HuH-7 (cell line): ENCODE results near the gene SGPP1.
"Not testable (repeated sequence)": the region's sequence is repeated elsewhere in the genome, so short reads cannot be mapped to it uniquely, and the experiment has no call there.

ENCODE experiments used
- DNase-seq: peaks from one replicate; pipeline ENCODE4 v3.0.0; 2011; ENCODE audit warnings: low spot score

Gene SGPP1

GRCh38 chr14:63726499-63726898, 1.4 kb downstream of the SGPP1 start:
- DNase-seq = peak; percentile 32

DNA sequence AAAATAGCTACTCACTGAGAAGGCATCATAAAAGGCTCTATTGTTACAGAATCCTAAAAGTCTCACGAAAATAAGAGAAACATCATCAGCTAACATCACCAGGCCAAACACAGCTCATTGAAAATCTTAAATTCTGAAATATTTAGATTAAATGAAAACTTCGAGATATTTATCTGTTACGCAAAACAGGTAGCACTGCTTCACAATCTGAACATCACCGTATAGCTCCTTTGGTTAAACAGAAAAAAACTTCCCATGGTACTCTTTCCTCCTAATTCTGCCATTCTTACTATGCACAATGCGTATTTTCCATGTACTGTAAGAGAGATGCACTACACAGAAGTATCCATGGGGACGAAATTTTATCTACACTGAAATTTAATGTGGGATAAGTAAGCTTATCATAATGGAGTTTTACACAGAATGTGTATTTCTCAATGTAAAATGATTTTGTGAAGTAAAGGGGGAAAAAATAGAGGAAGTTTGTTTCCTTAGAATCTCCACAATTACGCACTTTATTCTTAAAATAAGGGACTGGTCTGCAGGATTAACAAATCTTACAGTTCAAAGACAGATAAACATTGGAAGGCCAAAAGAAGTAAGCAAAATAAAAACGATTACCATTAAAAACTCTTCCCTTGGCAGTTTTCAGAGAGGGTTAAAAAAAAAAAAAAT, 1.9 kb downstream of the SGPP1 start:
- DNase-seq = no peak

GRCh38 chr14:63717702-63718101, 10.2 kb downstream of the SGPP1 start:
- DNase-seq = no peak

- no peak for DNase-seq
These were observed 12.5 kb downstream of the SGPP1 start for GRCh38 chr14:63715360-63715759.

DNA sequence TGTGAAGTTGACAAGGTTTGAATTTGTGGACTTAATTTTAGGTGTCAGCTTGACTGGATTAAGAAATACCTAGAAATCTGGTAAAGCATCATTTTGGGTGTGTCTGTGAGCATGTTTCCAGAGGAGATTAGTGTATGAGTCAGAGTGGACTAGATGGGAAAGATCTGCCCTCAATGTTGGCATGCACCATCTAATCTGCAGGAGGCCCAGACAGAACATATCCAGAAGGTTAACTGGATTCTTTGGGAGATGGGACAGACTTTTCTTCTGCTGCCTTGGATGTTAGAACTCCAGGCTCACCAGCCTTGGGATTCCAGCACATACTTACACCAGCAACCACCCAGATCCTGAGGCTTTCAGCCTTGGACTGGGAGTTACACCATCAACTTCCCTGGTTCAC, 14.1 kb downstream of the SGPP1 start:
- no peak for DNase-seq

DNA sequence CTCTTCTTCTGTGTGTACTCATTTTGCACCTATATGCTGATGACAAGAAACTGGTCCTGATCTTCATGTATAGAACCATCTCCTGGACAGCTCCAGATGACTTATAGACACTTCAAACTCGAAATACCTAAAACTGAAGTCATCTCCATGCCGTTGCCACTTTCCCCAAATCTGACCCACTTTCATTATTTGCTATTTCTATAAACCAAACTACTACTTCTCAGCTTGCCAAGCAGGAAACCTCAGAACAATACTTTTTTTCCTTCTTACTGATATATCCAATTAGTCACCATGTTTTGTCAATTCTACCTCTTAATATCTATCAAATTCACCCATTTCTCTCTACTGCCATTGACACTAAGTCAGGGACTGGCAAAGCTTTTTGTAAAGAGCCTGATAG, 14.8 kb downstream of the SGPP1 start:
- no peak for DNase-seq

- no peak for DNase-seq
These were observed 15.7 kb downstream of the SGPP1 start for GRCh38 chr14:63712123-63712522.

DNA sequence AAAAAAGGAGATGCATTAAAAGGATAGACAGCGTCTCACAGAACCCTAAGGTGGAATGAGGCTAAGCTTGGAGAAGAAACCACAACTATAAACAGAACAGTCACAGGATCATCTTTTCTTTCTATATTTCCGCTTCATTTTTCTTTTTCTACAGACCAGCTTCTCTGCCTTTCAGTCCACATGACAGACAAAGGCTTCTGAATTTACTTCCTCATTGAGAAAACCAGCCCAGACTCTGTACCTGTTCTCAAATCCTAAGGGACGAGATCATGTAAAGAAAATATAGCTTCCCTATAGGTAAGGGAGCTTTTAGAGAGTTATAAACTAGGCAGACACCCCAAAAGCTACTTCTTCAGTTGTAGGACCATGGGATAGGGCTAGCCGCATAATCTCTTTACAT, 17.4 kb downstream of the SGPP1 start:
- no peak for DNase-seq

DNA sequence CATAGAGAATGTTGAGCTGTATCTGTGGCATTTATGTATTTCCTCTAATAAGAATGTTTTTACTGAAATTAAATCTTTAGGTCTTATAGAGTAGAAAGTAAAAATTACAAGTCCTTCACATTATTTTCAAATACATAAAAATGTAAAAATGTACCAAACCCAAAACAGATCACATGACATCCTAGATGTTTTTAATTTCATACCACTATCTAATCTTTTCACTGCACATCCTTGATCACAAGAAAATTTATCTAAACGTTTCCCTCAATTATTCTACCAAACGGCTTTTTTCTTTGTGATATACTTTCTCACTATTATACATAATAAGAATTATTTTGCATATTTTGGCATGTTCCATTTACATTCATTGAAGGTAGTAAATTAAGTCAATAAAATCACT, 18.3 kb downstream of the SGPP1 start:
- no peak for DNase-seq

- DNase-seq = no peak
These were observed 20.6 kb downstream of the SGPP1 start for GRCh38 chr14:63707216-63707615.

- no peak for DNase-seq
These were observed 22.2 kb downstream of the SGPP1 start for GRCh38 chr14:63705561-63706070.

DNA sequence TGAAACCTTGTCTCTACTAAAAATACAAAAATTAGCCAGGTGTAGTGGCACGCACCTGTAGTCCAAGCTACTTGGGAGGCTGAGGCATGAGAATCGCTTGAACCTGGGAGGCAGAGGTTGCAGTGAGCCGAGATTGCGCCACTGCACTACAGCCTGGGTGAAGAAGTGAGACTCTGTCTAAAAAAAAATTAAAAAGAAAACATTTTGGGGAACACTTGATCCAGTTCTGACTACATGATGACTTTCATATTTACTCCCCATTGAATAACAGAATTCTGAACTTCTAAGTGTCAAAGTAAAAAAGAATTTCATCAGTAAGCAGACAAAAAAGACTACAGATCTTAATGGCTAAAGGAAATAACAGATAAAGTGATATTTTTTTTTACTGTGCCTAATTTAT, 25.3 kb downstream of the SGPP1 start:
- DNase-seq = not testable (repeated sequence)

- no peak for DNase-seq
These were observed 26.1 kb downstream of the SGPP1 start for GRCh38 chr14:63701606-63702299.

DNA sequence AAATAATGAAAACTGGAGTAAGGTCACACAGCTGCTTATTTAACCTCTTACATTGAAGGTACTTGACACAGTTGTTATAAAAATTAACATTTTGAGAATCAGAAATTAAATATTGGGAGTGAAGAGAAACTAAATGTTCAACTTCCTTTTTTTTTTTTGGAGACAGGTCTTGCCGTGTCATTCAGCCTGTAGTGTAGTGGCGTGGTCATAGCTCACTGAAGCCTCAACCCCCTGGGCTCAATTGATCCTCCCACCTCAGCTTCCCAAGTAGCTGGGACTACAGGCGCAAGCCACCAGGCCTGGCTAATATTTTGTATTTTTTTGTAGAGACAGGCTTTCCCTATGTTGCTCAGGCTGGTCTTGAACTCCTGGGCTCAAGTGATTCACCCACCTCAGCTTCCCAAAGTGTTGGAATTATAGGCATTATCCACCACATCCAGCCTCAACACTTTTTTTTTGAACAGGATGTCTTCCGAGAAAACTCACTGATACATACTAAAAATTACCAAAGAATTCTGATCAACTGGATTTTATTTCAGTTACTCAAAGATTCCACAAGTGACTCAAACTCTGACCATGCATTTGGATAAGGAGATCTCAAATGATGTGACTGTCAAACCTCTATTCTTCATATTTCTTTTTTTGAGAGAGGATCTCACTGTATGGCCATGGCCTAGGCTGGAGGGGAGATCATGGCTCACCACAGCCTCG, 35.4 kb downstream of the SGPP1 start:
- DNase-seq = no peak

DNA sequence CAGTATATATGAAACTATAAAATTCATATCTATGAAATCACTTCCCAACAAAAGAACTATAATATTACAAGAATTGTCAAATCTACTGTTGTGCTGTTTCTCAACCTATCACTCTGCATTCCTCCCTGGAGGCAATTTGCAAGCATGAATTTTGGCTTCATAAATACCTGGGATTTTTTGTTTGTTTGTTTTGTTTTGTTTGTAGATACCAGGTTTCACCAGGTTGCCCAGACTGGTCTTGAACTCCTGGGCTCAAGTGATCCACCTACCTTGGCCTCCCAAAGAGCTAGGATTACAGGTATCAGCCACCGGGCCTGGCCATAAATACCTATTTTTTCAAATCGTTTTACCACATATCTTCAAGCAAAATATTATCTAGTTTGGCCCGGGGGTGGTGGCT, 38.7 kb downstream of the SGPP1 start:
- DNase-seq = no peak

- DNase-seq = no peak
These were observed 40.9 kb downstream of the SGPP1 start for GRCh38 chr14:63686926-63687325.

DNA sequence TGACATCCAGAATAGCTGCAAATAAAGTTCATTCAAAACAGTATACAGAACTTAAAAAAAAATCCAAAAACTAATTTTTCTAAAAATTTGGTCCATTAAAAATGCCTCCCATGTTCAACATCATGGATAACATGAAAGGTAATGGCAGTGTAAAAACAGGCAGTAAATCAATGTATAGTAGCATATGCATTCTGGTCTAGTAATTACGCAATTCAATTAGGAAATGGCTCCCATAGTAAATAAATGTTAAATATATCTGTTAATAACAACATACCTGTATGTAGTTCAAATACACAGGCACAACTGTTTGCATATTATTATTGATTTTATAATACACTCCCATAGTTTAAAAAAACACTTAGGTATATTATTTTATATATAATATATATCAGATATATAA, 42.5 kb downstream of the SGPP1 start:
- DNase-seq = no peak

DNA sequence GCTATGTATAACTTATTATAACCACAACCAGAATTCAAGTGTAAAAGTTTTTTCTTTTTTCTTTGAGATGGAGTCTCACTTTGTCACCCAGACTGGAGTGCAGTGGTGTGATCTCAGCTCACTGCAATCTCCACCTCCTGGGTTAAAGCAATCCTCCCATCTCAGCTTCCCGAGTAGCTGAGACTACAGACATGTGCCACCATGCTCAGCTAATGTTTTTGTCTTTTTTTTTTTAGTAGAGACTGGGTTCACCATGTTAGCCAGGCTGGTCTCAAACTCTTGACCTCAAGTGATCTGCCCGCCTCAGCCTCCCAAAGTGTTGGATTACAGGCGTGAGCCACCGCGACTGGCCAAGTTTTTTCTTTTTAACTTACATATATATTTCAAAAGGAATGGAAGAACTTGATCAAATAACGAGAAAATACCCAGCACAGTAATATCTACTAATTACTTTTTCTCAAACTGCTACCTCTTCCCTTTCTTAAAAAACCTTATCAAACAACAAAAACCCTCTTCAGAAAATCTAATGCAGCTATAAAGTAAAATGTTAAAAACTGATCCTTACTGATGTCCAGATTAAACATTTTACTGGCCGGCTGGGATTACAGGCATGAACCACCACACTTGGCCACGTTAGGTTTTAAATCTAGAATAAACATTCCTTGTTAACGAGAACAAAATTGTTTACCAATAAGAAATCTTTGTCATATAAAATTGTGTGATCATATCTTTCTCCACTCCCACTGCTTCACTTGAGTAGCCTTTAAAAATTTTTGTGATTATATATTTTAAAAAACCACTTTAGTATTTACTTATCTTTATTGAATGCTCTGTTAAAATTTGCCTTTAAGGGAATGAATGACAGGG, 44.9 kb downstream of the SGPP1 start:
- DNase-seq = no peak

DNA sequence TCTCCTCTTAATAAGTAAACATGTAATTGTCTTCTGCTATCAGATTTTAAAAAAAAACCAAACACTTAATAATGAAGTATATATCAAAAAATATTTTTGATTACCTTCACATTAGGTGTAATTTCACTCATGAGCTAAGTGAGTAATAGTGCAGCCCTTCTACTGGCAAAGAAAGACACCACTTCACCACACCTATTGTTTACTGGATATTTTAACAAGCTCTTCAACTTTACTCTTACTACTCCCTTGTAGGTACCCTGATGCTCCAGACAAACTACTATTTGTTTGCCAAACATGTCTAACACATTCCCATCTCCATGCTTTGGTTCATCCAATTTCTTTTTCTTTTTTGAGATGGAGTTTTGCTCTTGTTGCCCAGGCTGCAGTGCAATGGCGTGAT, 49.3 kb downstream of the SGPP1 start:
- no peak for DNase-seq

- DNase-seq = no peak
These were observed 49.9 kb downstream of the SGPP1 start for GRCh38 chr14:63677891-63678379.

DNA sequence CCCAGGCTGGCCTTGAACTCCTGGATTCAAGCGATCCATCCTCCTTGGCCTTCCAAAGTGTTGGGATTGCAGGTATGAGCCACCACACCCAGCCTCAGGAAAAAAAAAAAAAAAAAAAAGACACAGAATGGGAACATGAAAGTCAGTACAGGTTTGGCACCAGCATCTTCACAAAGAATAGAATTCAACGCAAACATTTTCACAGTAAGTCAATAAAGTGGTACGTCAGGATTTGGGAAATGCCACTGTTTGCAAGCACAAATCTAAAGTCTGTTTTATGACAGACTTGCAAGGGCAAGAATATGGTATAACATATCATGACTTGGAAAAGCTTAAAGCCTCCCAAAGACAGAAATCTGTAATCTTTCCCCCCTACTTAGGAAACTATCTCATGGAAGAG, 51.2 kb downstream of the SGPP1 start:
- no peak for DNase-seq

DNA sequence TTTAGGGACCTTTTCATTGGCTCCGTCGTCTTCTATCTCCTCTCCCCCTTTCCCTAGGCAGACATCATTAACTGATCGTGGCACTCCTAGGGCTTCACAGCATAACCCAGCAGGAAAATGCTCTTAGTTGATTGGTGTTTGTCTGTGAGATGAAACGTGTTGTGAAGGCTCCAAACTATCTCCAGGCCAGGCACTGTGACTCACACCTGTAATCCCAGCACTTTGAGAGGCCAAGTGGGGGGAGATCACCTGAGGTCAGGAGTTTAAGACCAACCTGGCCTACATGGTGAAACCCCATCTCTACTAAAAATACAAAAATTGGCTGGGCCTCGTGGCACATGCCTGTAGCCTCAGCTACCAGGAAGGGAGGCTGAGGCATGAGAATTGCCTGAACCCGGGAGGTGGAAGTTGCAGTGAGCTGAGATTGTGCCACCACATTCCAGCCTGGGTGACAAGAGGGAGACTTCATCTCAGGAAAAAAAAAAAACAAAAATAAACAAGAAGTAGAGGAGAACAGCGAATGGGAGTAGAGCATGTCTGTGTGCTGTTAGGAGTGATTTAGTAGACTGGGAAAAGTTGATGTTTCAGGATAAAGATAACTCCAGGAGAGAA, 53.9 kb downstream of the SGPP1 start:
- no peak for DNase-seq
